ENCODE results near the gene C11orf68. TPM values are rescaled to one million over a fixed set of nuclear protein-coding genes. Genes with fewer than 3 reads are reported as not detected.

The C11orf68 gene
- total RNA-seq, 1 experiment from 2014 or later, result 15.7 TPM

DNA sequence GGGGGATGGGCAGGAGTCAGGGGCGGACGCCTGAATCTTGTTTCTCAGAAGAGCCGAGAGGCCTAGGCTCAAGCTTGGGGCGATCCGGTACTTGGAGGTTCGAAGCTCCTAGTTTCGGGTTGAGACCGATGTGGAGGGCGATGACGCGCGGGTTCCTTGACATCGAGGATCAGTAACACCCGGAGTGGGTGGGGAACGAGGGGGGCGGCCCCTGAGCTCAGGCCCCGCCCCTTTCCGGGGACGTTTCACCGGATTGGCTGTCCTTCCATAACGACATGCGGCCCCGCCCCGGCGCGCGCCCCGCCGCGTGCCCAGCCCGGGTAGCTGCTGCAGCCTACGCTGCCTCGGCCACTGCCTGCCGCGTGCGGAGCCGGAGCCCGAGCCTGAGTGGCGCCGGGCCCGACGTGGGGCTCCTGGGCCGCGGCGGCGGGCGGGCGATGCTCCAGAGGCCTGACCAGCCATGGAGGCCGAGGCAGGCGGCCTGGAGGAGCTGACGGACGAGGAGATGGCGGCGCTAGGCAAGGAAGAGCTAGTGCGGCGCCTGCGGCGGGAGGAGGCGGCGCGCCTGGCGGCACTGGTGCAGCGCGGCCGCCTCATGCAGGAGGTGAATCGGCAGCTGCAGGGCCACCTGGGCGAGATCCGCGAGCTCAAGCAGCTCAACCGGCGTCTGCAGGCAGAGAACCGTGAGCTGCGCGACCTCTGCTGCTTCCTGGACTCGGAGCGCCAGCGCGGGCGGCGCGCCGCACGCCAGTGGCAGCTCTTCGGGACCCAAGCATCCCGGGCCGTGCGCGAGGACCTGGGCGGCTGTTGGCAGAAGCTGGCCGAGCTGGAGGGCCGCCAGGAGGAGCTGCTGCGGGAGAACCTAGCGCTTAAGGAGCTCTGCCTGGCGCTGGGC lies 28.3 kb downstream of the C11orf68 start, which contains the start of gene CCDC85B:
CCDC85B (plus strand) TSS at position 350 of the 895 bp plus-strand sequence; CDS start at position 461, 111 bp downstream.
- H3K56ac ChIP-seq (ENCODE audit: insufficient read length, low read depth, low read length), result no peak within 1 kb of the TSS
- H2AFZ ChIP-seq (ENCODE audit: low read length), result peak within 1 kb of the TSS; percentile 53
- H3K27me3 ChIP-seq (ENCODE audit: insufficient read depth, low read length), result peaks cover 6% of the 10 kb centered on the region; the same call in 1 of the 2 replicates
- peak within 1 kb of the TSS; percentile 97 to 98 for H3K4me3 Mint-ChIP-seq
- no peak within 1 kb of the TSS for H3K23ac ChIP-seq (ENCODE audit: insufficient read length, low read depth, low read length)
- H3K4me1 ChIP-seq (ENCODE audit: insufficient read depth, low read length), result peaks cover 9% of the 10 kb centered on the region; the same call in 1 of the 2 replicates
- no peak within 1 kb of the TSS for H2BK20ac ChIP-seq (ENCODE audit: low read depth, low read length, poor library complexity, severe bottlenecking)
- no CpG with 5 or more reads among the region's 94 CpGs for WGBS (ENCODE audit: extremely low coverage, insufficient read length, low lambda C conversion rate)
- peak; percentile 94 for DNase-seq
- H3K4me2 ChIP-seq (ENCODE audit: insufficient read depth, insufficient read length, low read length), result peak within 1 kb of the TSS; percentile 70
- peaks cover 11 to 38% (median 18%) of the 10 kb centered on the region in 3 experiments for H3K36me3 Mint-ChIP-seq (ENCODE audit: insufficient read depth in 1 of 3, low read depth in 3 of 3)
- peaks cover 39 to 56% of the 10 kb centered on the region in 2 experiments for H3K4me1 Mint-ChIP-seq
- no peak within 1 kb of the TSS for H2BK15ac ChIP-seq (ENCODE audit: low read depth, low read length)
- no peak within 1 kb of the TSS for H3K27ac ChIP-seq (ENCODE audit: insufficient read length, low read depth, low read length)
- H4K5ac ChIP-seq (ENCODE audit: insufficient read length, low read depth, low read length), result no peak within 1 kb of the TSS
- H4K8ac ChIP-seq (replicated peaks; ENCODE audit: insufficient read length, low read depth, low read length), result no peak within 1 kb of the TSS
- peaks cover 23% of the 10 kb centered on the region for H3K23me2 ChIP-seq (ENCODE audit: insufficient read length, low read depth, low read length, poor library complexity, severe bottlenecking)
- peaks cover 18% of the 10 kb centered on the region for H3K27me3 Mint-ChIP-seq (ENCODE audit: low read depth)
- H2AK5ac ChIP-seq (ENCODE audit: insufficient read length, low read length), result no peak within 1 kb of the TSS
- peak within 1 kb of the TSS; percentile 85 for H3K14ac ChIP-seq (ENCODE audit: insufficient read depth, low read length)
- no peak within 1 kb of the TSS for H2BK12ac ChIP-seq (ENCODE audit: insufficient read length, low read depth, low read length)
- no peak within 1 kb of the TSS for H3K4ac ChIP-seq (ENCODE audit: low read depth, low read length)
- H3K18ac ChIP-seq (ENCODE audit: insufficient read length, low read depth, low read length), result peak within 1 kb of the TSS; percentile 71
- TF ChIP-seq, protein P1, sequence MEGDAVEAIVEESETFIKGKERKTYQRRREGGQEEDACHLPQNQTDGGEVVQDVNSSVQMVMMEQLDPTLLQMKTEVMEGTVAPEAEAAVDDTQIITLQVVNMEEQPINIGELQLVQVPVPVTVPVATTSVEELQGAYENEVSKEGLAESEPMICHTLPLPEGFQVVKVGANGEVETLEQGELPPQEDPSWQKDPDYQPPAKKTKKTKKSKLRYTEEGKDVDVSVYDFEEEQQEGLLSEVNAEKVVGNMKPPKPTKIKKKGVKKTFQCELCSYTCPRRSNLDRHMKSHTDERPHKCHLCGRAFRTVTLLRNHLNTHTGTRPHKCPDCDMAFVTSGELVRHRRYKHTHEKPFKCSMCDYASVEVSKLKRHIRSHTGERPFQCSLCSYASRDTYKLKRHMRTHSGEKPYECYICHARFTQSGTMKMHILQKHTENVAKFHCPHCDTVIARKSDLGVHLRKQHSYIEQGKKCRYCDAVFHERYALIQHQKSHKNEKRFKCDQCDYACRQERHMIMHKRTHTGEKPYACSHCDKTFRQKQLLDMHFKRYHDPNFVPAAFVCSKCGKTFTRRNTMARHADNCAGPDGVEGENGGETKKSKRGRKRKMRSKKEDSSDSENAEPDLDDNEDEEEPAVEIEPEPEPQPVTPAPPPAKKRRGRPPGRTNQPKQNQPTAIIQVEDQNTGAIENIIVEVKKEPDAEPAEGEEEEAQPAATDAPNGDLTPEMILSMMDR (conservative IDR thresholded peaks at IDR 0.05), result peak; percentile 61
- H4K20me1 ChIP-seq (ENCODE audit: control insufficient read depth, insufficient read depth, insufficient read length), result no peaks in the 10 kb centered on the region
- no peak within 1 kb of the TSS for H3T11ph ChIP-seq (ENCODE audit: low read length)
- no peaks in the 10 kb centered on the region; the same call in 1 of the 2 replicates for H3K79me2 ChIP-seq (ENCODE audit: insufficient read depth, low read length)
- no peaks in the 10 kb centered on the region for H3K79me1 ChIP-seq (ENCODE audit: insufficient read depth, low read depth, low read length, poor library complexity, severe bottlenecking)
- peaks cover 2 to 4% of the 10 kb centered on the region in 2 experiments; a peak in 2 of 5 replicates for H3K9me3 Mint-ChIP-seq
- no peak within 1 kb of the TSS for H4K91ac ChIP-seq (ENCODE audit: insufficient read length, low read depth, low read length)
- no peaks in the 10 kb centered on the region for H3K9me3 ChIP-seq (ENCODE audit: control insufficient read depth, low read depth, low read length)
- no peak within 1 kb of the TSS for H2BK5ac ChIP-seq (ENCODE audit: insufficient read length, low read length)
- no peak within 1 kb of the TSS for H2BK120ac ChIP-seq (ENCODE audit: low read depth, low read length, poor library complexity, severe bottlenecking)
- peak within 1 kb of the TSS; percentile 20 to 40 (median 40); a peak in 2 of 7 replicates for H3K27ac Mint-ChIP-seq
- peak within 1 kb of the TSS; percentile 60 for H3K9ac ChIP-seq (ENCODE audit: extremely low read depth, insufficient read length, low read length)
